Testis (tissue), 5 donors: ENCODE results near the gene PRKACA. TPM values are rescaled to one million over a fixed set of nuclear protein-coding genes. Genes with fewer than 3 reads are reported as not detected.

ENCODE experiments used
- DNase-seq: peaks from one replicate; pipeline ENCODE4 v3.0.0-alpha.2; 2019
- H3K27ac ChIP-seq, 2 donors: fragments of 200-600 bp; sonication (generic); one replicate each; pipeline ENCODE4 v1.5.1; 2019
- H3K27me3 ChIP-seq: fragments of 200-600 bp; sonication (generic); one replicate; pipeline ENCODE4 v1.5.1; 2019
- H3K36me3 ChIP-seq: fragments of 200-600 bp; sonication (generic); one replicate; pipeline ENCODE4 v1.5.1; 2017; ENCODE audit warnings: low read depth; ENCODE audit errors: missing control alignments
- H3K4me1 ChIP-seq: fragments of 200-600 bp; sonication (generic); one replicate; pipeline ENCODE4 v1.5.1; 2019
- H3K4me3 ChIP-seq, 2 donors: fragments of 200-600 bp; sonication (generic); one replicate each; pipeline ENCODE4 v1.5.1; 2017 to 2019
- H3K9me3 ChIP-seq: fragments of 200-600 bp; sonication (generic); one replicate; pipeline ENCODE4 v1.5.1; 2017
- POLR2A ChIP-seq: fragments of 450-650 bp; IDR thresholded peaks from one replicate; pipeline ENCODE4 v1.6.1; 2017; ENCODE audit warnings: antibody characterized with exemption, mild to moderate bottlenecking, moderate library complexity
- WGBS, 2 donors: methylation state at CpG; one replicate each; pipeline ENCODE4 v1.1.5; 2018; 5-methylcytosine and 5-hydroxymethylcytosine counted together
- intact Hi-C: fragments of 100-400 bp; cut with DNase I; formaldehyde crosslinking; loops from one replicate; pipeline ENCODE4 v1.15.1; 2023; ENCODE audit warnings: low total_unique reads
- long read RNA-seq, 2 donors: transcript quantifications; one replicate each; lab custom pipeline, GENCODE V29; 2026
- polyA plus RNA-seq: library from polyadenylated mRNA; stranded (reverse); fragments of 350-450 nt; fragmentation: Illumina TruSeq; extraction: RNeasy Lipid Tissue Mini Kit (QIAGEN cat#74804); gene quantifications from one replicate; pipeline ENCODE4 v1.2.3, GENCODE V29; 2014; ENCODE audit warnings: low read depth, low replicate concordance; ENCODE audit not compliant: insufficient read depth
- total RNA-seq, 2 donors: library from RNA; depleted of rRNA; stranded (reverse); fragments of >200 nt; gene quantifications; one replicate each; pipeline ENCODE4 v1.2.3, GENCODE V29; 2016
- TF ChIP-seq, protein P1 (sequence below), 3 experiments: fragments of 450-650 bp in 2 of 3; fragments of 200-600 bp in 1 of 3; sonication (generic) in 1 of 3; IDR thresholded peaks; one replicate each; pipeline ENCODE4 v1.5.1; 2016 to 2019; ENCODE audit warnings: antibody characterized with exemption in 3 of 3, mild to moderate bottlenecking in 2 of 3, moderate library complexity in 1 of 3

Gene PRKACA
- total RNA-seq (100 to 1,000 TPM; 114 to 116 TPM), polyA plus RNA-seq (203 TPM)
- long read RNA-seq, donor 1, transcript PRKACA-201 (10 exons, 2,677 nt) = major isoform, 45 of 47 reads
- long read RNA-seq, donor 1, partial matches to known transcripts = 0 of 47 reads
- long read RNA-seq, donor 1, other reads (novel, unspliced or antisense) = 0 of 47 reads
- long read RNA-seq, donor 2, transcript PRKACA-201 (10 exons, 2,677 nt) = major isoform, 35 of 40 reads
- long read RNA-seq, donor 2, partial matches to known transcripts = 5 of 40 reads
- long read RNA-seq, donor 2, other reads (novel, unspliced or antisense) = 0 of 40 reads

GRCh38 chr19:14117668-14118164, at the start of gene PRKACA:
Gene PRKACA (minus strand): TSS chr19:14117762. CDS start chr19:14117547, 215 bp downstream.
- H3K27ac ChIP-seq = peak within 1 kb of the TSS; percentile 89 to 96
- no peaks in the 10 kb centered on the region for H3K9me3 ChIP-seq
- no peaks in the 10 kb centered on the region for H3K27me3 ChIP-seq
- H3K4me1 ChIP-seq = peaks cover 57% of the 10 kb centered on the region
- DNase-seq = peak; percentile 99
- peak within 1 kb of the TSS; percentile 77 to 92 for H3K4me3 ChIP-seq
- TF ChIP-seq, protein P1, sequence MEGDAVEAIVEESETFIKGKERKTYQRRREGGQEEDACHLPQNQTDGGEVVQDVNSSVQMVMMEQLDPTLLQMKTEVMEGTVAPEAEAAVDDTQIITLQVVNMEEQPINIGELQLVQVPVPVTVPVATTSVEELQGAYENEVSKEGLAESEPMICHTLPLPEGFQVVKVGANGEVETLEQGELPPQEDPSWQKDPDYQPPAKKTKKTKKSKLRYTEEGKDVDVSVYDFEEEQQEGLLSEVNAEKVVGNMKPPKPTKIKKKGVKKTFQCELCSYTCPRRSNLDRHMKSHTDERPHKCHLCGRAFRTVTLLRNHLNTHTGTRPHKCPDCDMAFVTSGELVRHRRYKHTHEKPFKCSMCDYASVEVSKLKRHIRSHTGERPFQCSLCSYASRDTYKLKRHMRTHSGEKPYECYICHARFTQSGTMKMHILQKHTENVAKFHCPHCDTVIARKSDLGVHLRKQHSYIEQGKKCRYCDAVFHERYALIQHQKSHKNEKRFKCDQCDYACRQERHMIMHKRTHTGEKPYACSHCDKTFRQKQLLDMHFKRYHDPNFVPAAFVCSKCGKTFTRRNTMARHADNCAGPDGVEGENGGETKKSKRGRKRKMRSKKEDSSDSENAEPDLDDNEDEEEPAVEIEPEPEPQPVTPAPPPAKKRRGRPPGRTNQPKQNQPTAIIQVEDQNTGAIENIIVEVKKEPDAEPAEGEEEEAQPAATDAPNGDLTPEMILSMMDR (IDR thresholded peaks at IDR 0.05) = no peak
- TF ChIP-seq POLR2A = no peak
- WGBS, 2 donors = 0 to 3% methylated on average over 6 to 16 of the region's 67 CpGs
- no peaks in the 10 kb centered on the region for H3K36me3 ChIP-seq
- intact Hi-C loops = no loop called here

GRCh38 chr19:14166999-14167575, 49.5 kb upstream of the PRKACA start:
- intact Hi-C loops = no loop called here
- Histone ChIP-seq H3K27me3 (no peaks in the 10 kb centered on the region), H3K9me3 (no peaks in the 10 kb centered on the region), H3K4me1 (peaks cover 10% of the 10 kb centered on the region), H3K4me3 (no peak overlapping the region), H3K36me3 (no peaks in the 10 kb centered on the region), H3K27ac (peak overlapping the region in 1 of 2 donors; percentile 7)
- TF ChIP-seq POLR2A = no peak
- TF ChIP-seq, protein P1 (IDR thresholded peaks at IDR 0.05) = no peak
- WGBS, 2 donors = 49 to 61% methylated on average over 10 to 12 of the region's 12 CpGs
- DNase-seq = no peak

- intact Hi-C loops = no loop called here
These were observed 48.6 kb upstream of the PRKACA start for GRCh38 chr19:14165990-14166830.

GRCh38 chr19:14164724-14165493, 47.3 kb upstream of the PRKACA start:
- no peaks in the 10 kb centered on the region for H3K9me3 ChIP-seq
- 73 to 85% methylated on average over 6 to 15 of the region's 16 CpGs for WGBS, 2 donors
- TF ChIP-seq POLR2A = no peak
- TF ChIP-seq, protein P1 (IDR thresholded peaks at IDR 0.05) = no peak
- no peaks in the 10 kb centered on the region for H3K36me3 ChIP-seq
- H3K27me3 ChIP-seq = no peaks in the 10 kb centered on the region
- DNase-seq = no peak
- no peak overlapping the region for H3K4me3 ChIP-seq
- no peak overlapping the region for H3K27ac ChIP-seq
- intact Hi-C loops = no loop called here
- H3K4me1 ChIP-seq = peaks cover 10% of the 10 kb centered on the region

More at GRCh38 chr19:14165990-14166830, 48.6 kb upstream of the PRKACA start:
- no peak overlapping the region for H3K27ac ChIP-seq
- no peak for TF ChIP-seq POLR2A
- TF ChIP-seq, protein P1 (IDR thresholded peaks at IDR 0.05) = no peak
- no peak overlapping the region for H3K4me3 ChIP-seq
- no peaks in the 10 kb centered on the region for H3K27me3 ChIP-seq
- peaks cover 10% of the 10 kb centered on the region for H3K4me1 ChIP-seq
- no peaks in the 10 kb centered on the region for H3K36me3 ChIP-seq
- 63 to 68% methylated on average over 14 to 20 of the region's 20 CpGs for WGBS, 2 donors
- H3K9me3 ChIP-seq = no peaks in the 10 kb centered on the region
- DNase-seq = no peak
